ENCODE measurements around the gene TRIM46.

The TRIM46 gene

DNA sequence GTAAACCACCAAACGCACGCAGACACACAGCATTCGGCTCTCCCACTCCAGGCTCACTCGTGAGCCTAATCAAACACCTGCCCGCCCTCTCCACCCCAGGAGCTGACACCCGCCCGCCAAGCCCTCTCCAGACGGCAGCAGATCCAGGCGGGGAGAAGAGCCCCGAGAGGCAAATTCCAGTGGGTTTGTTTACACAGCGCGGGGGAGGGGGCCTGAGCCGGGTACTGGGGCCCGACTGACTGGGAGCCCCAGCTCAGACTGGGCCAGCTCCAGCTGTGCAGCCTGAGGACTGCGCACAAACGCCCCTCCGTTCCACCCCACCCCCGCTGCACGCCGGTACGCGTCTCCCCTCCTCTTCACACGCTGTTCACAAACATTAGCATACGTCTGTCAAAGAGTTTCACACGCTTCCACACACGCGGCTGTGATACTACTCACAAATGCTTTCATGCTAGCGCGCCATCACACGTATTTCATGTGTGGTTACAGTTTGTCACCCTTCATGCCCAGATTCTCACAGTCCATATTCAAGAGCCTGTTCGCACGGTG lies 47.0 kb upstream of the TRIM46 start:
- peak; percentile 42 for DNase-seq (ENCODE audit: extremely low read depth, insufficient read length)
- no peaks in the 10 kb centered on the region; the same call in 1 of the 2 replicates for H3K27me3 ChIP-seq (replicated peaks; ENCODE audit: control insufficient read depth, insufficient read depth, low read length)

DNA sequence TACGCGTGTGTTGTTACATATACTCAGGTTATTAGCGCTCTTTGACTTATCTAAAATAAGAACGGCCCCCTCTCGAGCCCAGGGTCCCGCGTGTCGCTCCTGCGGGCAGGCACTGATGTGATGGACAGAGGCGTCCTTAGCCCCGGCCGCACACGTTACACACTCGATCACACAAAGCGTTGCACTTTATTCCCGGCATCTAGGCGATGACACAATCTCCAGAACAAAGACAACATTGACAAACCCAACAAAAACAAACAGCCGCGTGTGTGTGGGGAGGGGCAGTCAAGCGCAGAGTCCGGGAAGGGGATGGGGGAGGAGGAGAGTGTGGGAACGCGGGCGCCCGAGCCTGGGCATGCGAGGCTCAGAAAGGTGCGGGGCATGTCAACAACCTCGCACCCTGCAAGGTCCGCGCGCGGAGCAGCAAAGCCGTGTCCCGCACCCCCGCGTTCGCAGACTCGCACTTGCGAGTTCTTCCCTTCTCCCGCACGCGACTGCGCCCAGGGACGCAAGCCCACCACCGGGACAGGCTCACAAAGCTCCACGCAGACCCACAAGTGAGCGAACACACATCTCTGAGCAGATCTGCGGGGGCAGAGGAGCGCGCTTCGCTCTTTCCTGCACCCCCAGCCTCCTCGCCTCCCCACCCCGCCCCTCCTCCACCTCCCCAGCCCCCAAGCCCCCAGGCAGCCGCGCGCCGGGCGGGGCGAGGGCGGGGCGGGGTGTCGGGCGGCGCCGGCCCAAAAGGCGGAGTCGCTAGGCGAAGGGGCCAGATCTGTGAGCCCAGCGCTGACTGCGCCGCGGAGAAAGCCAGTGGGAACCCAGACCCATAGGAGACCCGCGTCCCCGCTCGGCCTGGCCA lies 46.3 kb upstream of the TRIM46 start, which contains the start of gene EFNA1:
TSS of gene EFNA1 (plus strand) at position 772 of the 862 bp plus-strand sequence. CDS start 102 bp downstream, outside the sequence.
- H3K27me3 ChIP-seq (replicated peaks; ENCODE audit: control insufficient read depth, insufficient read depth, low read length): no peaks in the 10 kb centered on the region; the same call in 1 of the 2 replicates
- no peaks in the 10 kb centered on the region for H3K36me3 ChIP-seq (ENCODE audit: control insufficient read depth, insufficient read depth, low read length)
- peak; percentile 34 for DNase-seq (ENCODE audit: extremely low read depth, insufficient read length)
- H3K4me3 ChIP-seq (replicated peaks; ENCODE audit: low read depth, low read length): peak within 1 kb of the TSS; percentile 65
- no peak for TF ChIP-seq CTCF (IDR thresholded peaks at IDR 0.05; ENCODE audit: insufficient read depth, low read length, poor library complexity, severe bottlenecking)

More for the DNA sequence above, 47.0 kb upstream of the TRIM46 start:
- Histone ChIP-seq H3K4me3 (replicated peaks; ENCODE audit: low read depth, low read length) (peak overlapping the region; percentile 65), H3K36me3 (ENCODE audit: control insufficient read depth, insufficient read depth, low read length) (no peaks in the 10 kb centered on the region)
- no peak for TF ChIP-seq CTCF (IDR thresholded peaks at IDR 0.05; ENCODE audit: insufficient read depth, low read length, poor library complexity, severe bottlenecking)

- TF ChIP-seq CTCF (IDR thresholded peaks at IDR 0.05; ENCODE audit: insufficient read depth, low read length, poor library complexity, severe bottlenecking): no peak
- H3K27me3 ChIP-seq (replicated peaks; ENCODE audit: control insufficient read depth, insufficient read depth, low read length): no peaks in the 10 kb centered on the region; the same call in 1 of the 2 replicates
- no peak for DNase-seq (ENCODE audit: extremely low read depth, insufficient read length)
- peak overlapping the region; percentile 65 for H3K4me3 ChIP-seq (replicated peaks; ENCODE audit: low read depth, low read length)
- no peaks in the 10 kb centered on the region for H3K36me3 ChIP-seq (ENCODE audit: control insufficient read depth, insufficient read depth, low read length)
Measured at GRCh38 chr1:155127967-155128754, 45.5 kb upstream of the TRIM46 start.

GRCh38 chr1:155128755-155129473 lies 44.7 kb upstream of the TRIM46 start:
- Histone ChIP-seq H3K4me3 (replicated peaks; ENCODE audit: low read depth, low read length) (peak overlapping the region; percentile 16; the same call in 1 of the 2 replicates), H3K27me3 (replicated peaks; ENCODE audit: control insufficient read depth, insufficient read depth, low read length) (no peaks in the 10 kb centered on the region; the same call in 1 of the 2 replicates)
- DNase-seq (ENCODE audit: extremely low read depth, insufficient read length): no peak

More at GRCh38 chr1:155128755-155129473, 44.7 kb upstream of the TRIM46 start:
- no peak for TF ChIP-seq CTCF (IDR thresholded peaks at IDR 0.05; ENCODE audit: insufficient read depth, low read length, poor library complexity, severe bottlenecking)
- no peaks in the 10 kb centered on the region for H3K36me3 ChIP-seq (ENCODE audit: control insufficient read depth, insufficient read depth, low read length)
